K562 (cell line): ENCODE results near the gene GPD2. TPM values are rescaled to one million over a fixed set of nuclear protein-coding genes. Genes with fewer than 3 reads are reported as not detected.

ENCODE experiments used
- ATAC-seq: fragments of 200-7000 bp; cut with Tn5 transposase; 3 replicates; pipeline ENCODE4 v1.9.1; 2020; ENCODE audit warnings: moderate library complexity
- BruUV-seq: library from RNA; stranded (reverse); fragments of 400-500 nt; replicated peaks from 2 replicates; lab custom pipeline; 2021; lab: Mats Ljungman, UMichigan
- CTCF ChIA-PET: fragments of 300-600 bp; formaldehyde crosslinking; extraction: SDS; loops from one replicate; lab custom pipeline; 2021; ENCODE audit warnings: low intra/inter-chr PET ratio; lab: Yijun Ruan, JAX
- POLR2A ChIA-PET: fragments of 300-600, 350-650 bp; sonication (Branson Sonifier 250); formaldehyde crosslinking; extraction: SDS; loops from one replicate; lab custom pipeline; 2021; ENCODE audit warnings: antibody characterized with exemption, inconsistent platforms; lab: Yijun Ruan, JAX
- DNase-seq, 4 experiments: peaks; one replicate each; pipeline versions ENCODE4 v3.0.0 to v3.0.0-alpha.2; 2011 to 2018; ENCODE audit warnings: low spot score in 3 of 4, mixed read lengths in 3 of 4; ENCODE audit errors: extremely low read depth in 1 of 4
- FAIRE-seq: peaks from 2 replicates; lab custom pipeline; 2011; peaks lifted over from hg19 to GRCh38; lab: Jason Lieb, UNC
- H2AFZ ChIP-seq: 2 replicates; pipeline ENCODE4 v1.6.0; 2011; ENCODE audit warnings: low read depth, low read length, control low read depth, inconsistent platforms
- H3K27ac ChIP-seq: fragments of 200-600 bp; 3 replicates; pipeline ENCODE4 v1.8.0; 2011; ENCODE audit warnings: low read depth, mild to moderate bottlenecking, control low read depth, inconsistent platforms, low read length, moderate library complexity, mixed read lengths; ENCODE audit errors: extremely low read depth
- H3K27me3 ChIP-seq, 2 experiments: fragments of 300-600 bp in 1 of 2; 2 replicates in 1 of 2; 3 replicates in 1 of 2; pipeline versions ENCODE4 v1.6.0 to v1.8.0; 2011; ENCODE audit warnings: inconsistent platforms in 2 of 2, low read length in 2 of 2, mild to moderate bottlenecking in 1 of 2, mixed read lengths in 1 of 2, moderate library complexity in 1 of 2; ENCODE audit not compliant: control insufficient read depth in 2 of 2, insufficient read depth in 2 of 2
- H3K36me3 ChIP-seq: fragments of 300-600 bp; 3 replicates; pipeline ENCODE4 v1.8.0; 2011; ENCODE audit warnings: mild to moderate bottlenecking, low read length, inconsistent platforms; ENCODE audit not compliant: control insufficient read depth, insufficient read depth
- H3K4me1 ChIP-seq, 2 experiments: fragments of 200-600 bp in 1 of 2; replicated peaks in 1 of 2; 2 replicates in 1 of 2; 3 replicates in 1 of 2; pipeline versions ENCODE4 v1.5.1 to v1.8.0; 2011; ENCODE audit warnings: inconsistent platforms in 2 of 2, low read length in 2 of 2, mild to moderate bottlenecking in 1 of 2, mixed read lengths in 1 of 2, moderate library complexity in 1 of 2; ENCODE audit not compliant: control insufficient read depth in 2 of 2, insufficient read depth in 2 of 2
- H3K4me2 ChIP-seq: 2 replicates; pipeline ENCODE4 v1.6.1; 2011; ENCODE audit warnings: low read length, control low read depth, inconsistent platforms, mixed read lengths; ENCODE audit not compliant: insufficient read depth
- H3K4me3 ChIP-seq: fragments of 200-600 bp; sonication (generic), shearing (Covaris generic); 2 replicates; pipeline ENCODE4 v1.5.1; 2016; ENCODE audit warnings: control low read depth, inconsistent platforms
- H3K79me2 ChIP-seq: fragments of 200-600 bp; 3 replicates; pipeline ENCODE4 v1.8.0; 2011; ENCODE audit warnings: low read length, inconsistent platforms; ENCODE audit not compliant: control insufficient read depth, insufficient read depth
- H3K9ac ChIP-seq, 2 experiments: 2 replicates each; pipeline versions ENCODE4 v1.6.0 to v1.6.1; 2011; ENCODE audit warnings: low read depth in 2 of 2, low read length in 2 of 2, control low read depth in 1 of 2, inconsistent platforms in 1 of 2, mild to moderate bottlenecking in 1 of 2, mixed read lengths in 1 of 2; ENCODE audit not compliant: insufficient read depth in 1 of 2
- H3K9me1 ChIP-seq: one replicate; pipeline ENCODE4 v1.6.0; 2011; ENCODE audit warnings: inconsistent platforms, mild to moderate bottlenecking, low read length, moderate library complexity; ENCODE audit not compliant: control insufficient read depth, insufficient read depth
- H3K9me3 ChIP-seq: replicated peaks from 2 replicates; pipeline ENCODE4 v1.5.1; 2011; ENCODE audit warnings: low read depth, low read length, inconsistent platforms; ENCODE audit not compliant: control insufficient read depth, insufficient read depth
- H4K20me1 ChIP-seq: replicated peaks from 2 replicates; pipeline ENCODE4 v1.6.1; 2011; ENCODE audit warnings: low read length, inconsistent platforms, mixed read lengths; ENCODE audit not compliant: control insufficient read depth, insufficient read depth
- CBFB ChIP-seq: sonication (generic); formaldehyde crosslinking; IDR thresholded peaks from 2 replicates; pipeline ENCODE4 v1.4.0; 2020; ENCODE audit warnings: mild to moderate bottlenecking, missing genetic modification reagents
- CBX5 ChIP-seq: IDR thresholded peaks from 2 replicates; pipeline ENCODE4 v1.6.1; 2014; ENCODE audit warnings: low read depth, borderline replicate concordance
- FOXJ3 ChIP-seq: sonication (generic); formaldehyde crosslinking; IDR thresholded peaks from 2 replicates; pipeline ENCODE4 v1.4.0; 2020; ENCODE audit warnings: mild to moderate bottlenecking, missing genetic modification reagents
- KDM1A ChIP-seq, 2 experiments: fragments of 450-650 bp; IDR thresholded peaks; 2 replicates each; pipeline ENCODE4 v1.6.1; 2016; ENCODE audit warnings: mild to moderate bottlenecking in 2 of 2
- MCM7 ChIP-seq, 2 experiments: fragments of 450-650 bp; IDR thresholded peaks; 2 replicates each; pipeline ENCODE4 v1.6.1; 2016 to 2018
- TFAM ChIP-seq: fragments of 250-450 bp; sonication (Bioruptor Pico); conservative IDR thresholded peaks from 2 replicates; pipeline ENCODE4 v1.5.0; 2021; ENCODE audit warnings: mild to moderate bottlenecking, moderate library complexity
- THRAP3 ChIP-seq: fragments of 450-650 bp; IDR thresholded peaks from 2 replicates; pipeline ENCODE4 v1.6.1; 2016; ENCODE audit warnings: mild to moderate bottlenecking, inconsistent platforms, borderline replicate concordance
- YBX1 ChIP-seq: fragments of 450-650 bp; IDR thresholded peaks from 2 replicates; pipeline ENCODE4 v1.7.1; 2016; ENCODE audit warnings: mild to moderate bottlenecking
- ZNF263 ChIP-seq: sonication (generic); formaldehyde crosslinking; IDR thresholded peaks from 2 replicates; pipeline ENCODE4 v1.8.0; 2022; ENCODE audit warnings: mild to moderate bottlenecking, missing genetic modification reagents, borderline replicate concordance
- WGBS: fragments of 100-300 bp; shearing (Covaris generic); methylation state at CpG from one replicate; pipeline ENCODE4 v1.1.6; 2016; ENCODE audit warnings: low coverage, mixed read lengths; ENCODE audit not compliant: insufficient coverage; ENCODE audit errors: missing lambda C conversion rate; 5-methylcytosine and 5-hydroxymethylcytosine counted together
- in situ Hi-C: fragments of 300-500 bp; cut with MboI; formaldehyde crosslinking; loops from 4 replicates; pipeline ENCODE4 v1.15.0; 2018; ENCODE audit warnings: inconsistent platforms, mixed read lengths
- intact Hi-C: fragments of 100-400 bp; cut with micrococcal nuclease; formaldehyde crosslinking; loops from 2 replicates; pipeline ENCODE4 v1.14.2; 2022
- polyA plus RNA-seq, 8 experiments: library from polyadenylated mRNA; depleted of rRNA in 4 of 8; stranded (reverse) in 5 of 8; unstranded in 3 of 8; fragments of >200 nt; fragmentation: Nextera tagmentation in 2 of 8; fragmentation: Illumina TruSeq in 1 of 8; extraction: Ambion mirVana in 2 of 8; extraction: Trizol in 1 of 8; gene quantifications; 2 replicates each; pipeline versions ENCODE4 v1.2.1 to v1.2.3, GENCODE V29; 2011 to 2014; ENCODE audit warnings: inconsistent platforms in 1 of 8, missing spikeins in 1 of 8
- total RNA-seq, 7 experiments: library from RNA; depleted of rRNA in 6 of 7; stranded (reverse); fragments of >200 nt in 6 of 7; fragmentation: Illumina TruSeq in 2 of 7; extraction: Trizol in 2 of 7; gene quantifications; 2 replicates each; pipeline versions ENCODE4 v1.2.1 to v1.2.3, GENCODE V29; 2011 to 2021; ENCODE audit warnings: low replicate concordance in 1 of 7
- TF ChIP-seq, protein P1 (sequence below), 3 experiments: IDR thresholded peaks in 2 of 3; conservative IDR thresholded peaks in 1 of 3; 2 replicates each; pipeline ENCODE4 v1.5.1; 2011 to 2012; ENCODE audit warnings: low read length in 3 of 3, mild to moderate bottlenecking in 3 of 3, control low read depth in 2 of 3, improper control_type of control experiment in 1 of 3, inconsistent platforms in 1 of 3, low read depth in 1 of 3, mixed read lengths in 1 of 3, moderate library complexity in 1 of 3; ENCODE audit not compliant: insufficient read depth in 2 of 3
- TF ChIP-seq, protein P2 (sequence below): fragments of 250-450 bp; sonication (Bioruptor Pico); IDR thresholded peaks from 2 replicates; pipeline ENCODE4 v1.8.0; 2022; ENCODE audit warnings: inconsistent platforms
- TF ChIP-seq, protein P3 (sequence below): fragments of 450-650 bp; IDR thresholded peaks from 2 replicates; pipeline ENCODE4 v1.6.1; 2014; ENCODE audit warnings: low read depth, mild to moderate bottlenecking, moderate library complexity, borderline replicate concordance

The GPD2 gene
- total and polyA plus RNA-seq, 9 of the 15 experiments (the other 6 are each of a cell fraction or from before 2014, with no cell fraction given), result 5.2 to 39.2 (median 19.0) TPM

DNA sequence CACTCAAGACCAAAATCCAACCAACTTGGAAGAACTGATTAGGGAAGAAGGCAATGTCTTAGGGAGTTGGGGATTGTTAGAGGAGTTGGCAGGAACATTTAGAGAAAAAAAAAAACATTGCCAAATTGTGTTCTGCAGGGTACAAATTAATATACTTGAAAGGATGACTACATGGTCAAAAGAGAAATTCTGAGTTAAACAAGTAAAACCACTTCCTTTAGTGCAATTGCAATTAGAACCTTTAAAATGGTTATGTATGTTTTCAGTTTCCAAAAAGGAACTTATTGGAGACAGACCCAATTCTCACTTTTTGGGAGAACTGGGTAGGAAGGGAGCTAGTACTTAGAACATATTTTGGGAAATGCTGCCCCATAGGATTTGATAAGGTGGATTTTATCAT, 137.9 kb downstream of the GPD2 start:
- no peaks in the 10 kb centered on the region for H3K79me2 ChIP-seq
- TF ChIP-seq YBX1, result no peak
- ATAC-seq (no peak), FAIRE-seq (no peak), DNase-seq (no peak)
- no peak overlapping the region for H3K9ac ChIP-seq
- 0 out of 3 replicates have a peak, but pooled peaks cover 5% of the 10 kb centered on the region for H3K36me3 ChIP-seq
- H3K4me1 ChIP-seq, result no peaks in the 10 kb centered on the region
- no TSS peak for BruUV-seq
- H4K20me1 ChIP-seq, result no peaks in the 10 kb centered on the region
- no peak overlapping the region for H3K4me3 ChIP-seq
- in situ Hi-C loops, result no loop called here
- CTCF ChIA-PET, result interaction anchor here (0.6 kb wide), 1 partner anchor 801 kb away, joined by 3 read pairs; no protein-coding TSS in a partner anchor
- H3K9me3 ChIP-seq, result no peaks in the 10 kb centered on the region
- no peaks in the 10 kb centered on the region for H3K9me1 ChIP-seq
- no peak overlapping the region for H2AFZ ChIP-seq
- POLR2A ChIA-PET, result interaction anchor here (0.8 to 1.9 kb wide), 4 partner anchors 8 to 240 kb away, joined by 3 to 6 read pairs (median 4); no protein-coding TSS in a partner anchor
- intact Hi-C loops, result no loop called here
- no peak overlapping the region for H3K4me2 ChIP-seq
- no peaks in the 10 kb centered on the region for H3K27me3 ChIP-seq
- no peak overlapping the region for H3K27ac ChIP-seq

DNA sequence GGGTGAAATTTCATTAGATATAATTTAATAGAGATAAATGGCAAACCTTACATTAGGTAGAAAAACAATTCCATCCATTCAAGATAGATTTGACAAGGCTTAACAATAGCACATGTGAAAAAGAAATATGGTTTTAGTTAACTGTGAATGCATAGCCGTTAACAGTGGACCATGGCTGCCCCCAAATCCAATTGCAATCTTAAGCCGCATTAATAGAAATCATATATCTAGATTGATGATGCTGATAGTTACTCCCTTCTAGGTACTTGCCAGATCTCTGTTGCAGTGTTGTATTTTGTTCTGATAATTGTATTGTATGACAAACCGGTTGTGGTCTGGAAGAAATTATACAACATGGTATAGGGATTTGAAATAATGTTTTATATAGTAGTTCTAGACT, 139.8 kb downstream of the GPD2 start:
- FAIRE-seq (no peak), DNase-seq (no peak), ATAC-seq (no peak)
- no peaks in the 10 kb centered on the region for H4K20me1 ChIP-seq
- no peaks in the 10 kb centered on the region for H3K9me3 ChIP-seq
- no peak overlapping the region for H2AFZ ChIP-seq
- 38% methylated on average over 3 of the region's 3 CpGs for WGBS
- BruUV-seq, result no TSS peak
- H3K79me2 ChIP-seq, result no peaks in the 10 kb centered on the region
- no peaks in the 10 kb centered on the region for H3K27me3 ChIP-seq
- no peaks in the 10 kb centered on the region for H3K9me1 ChIP-seq
- no peaks in the 10 kb centered on the region for H3K4me1 ChIP-seq
- in situ Hi-C loops, result no loop called here
- no peak overlapping the region for H3K4me2 ChIP-seq
- ChIA-PET POLR2A (no interaction called here), CTCF (interaction anchor here (0.7 kb wide), 1 partner anchor 724 kb away, joined by 3 read pairs; no protein-coding TSS in a partner anchor)
- H3K9ac ChIP-seq, result no peak overlapping the region
- no peak overlapping the region for H3K27ac ChIP-seq
- H3K4me3 ChIP-seq, result no peak overlapping the region
- intact Hi-C loops, result no loop called here
- H3K36me3 ChIP-seq, result no peaks in the 10 kb centered on the region
- TF ChIP-seq THRAP3 (no peak), MCM7 (IDR thresholded peaks at IDR 0.05) (no peak), CBFB (no peak), TFAM (CRISPR knock-in tag) (no peak), FOXJ3 (CRISPR knock-in tag) (no peak), CBX5 (no peak), ZNF263 (no peak), KDM1A (IDR thresholded peaks at IDR 0.05) (no peak)
- TF ChIP-seq, protein P1, sequence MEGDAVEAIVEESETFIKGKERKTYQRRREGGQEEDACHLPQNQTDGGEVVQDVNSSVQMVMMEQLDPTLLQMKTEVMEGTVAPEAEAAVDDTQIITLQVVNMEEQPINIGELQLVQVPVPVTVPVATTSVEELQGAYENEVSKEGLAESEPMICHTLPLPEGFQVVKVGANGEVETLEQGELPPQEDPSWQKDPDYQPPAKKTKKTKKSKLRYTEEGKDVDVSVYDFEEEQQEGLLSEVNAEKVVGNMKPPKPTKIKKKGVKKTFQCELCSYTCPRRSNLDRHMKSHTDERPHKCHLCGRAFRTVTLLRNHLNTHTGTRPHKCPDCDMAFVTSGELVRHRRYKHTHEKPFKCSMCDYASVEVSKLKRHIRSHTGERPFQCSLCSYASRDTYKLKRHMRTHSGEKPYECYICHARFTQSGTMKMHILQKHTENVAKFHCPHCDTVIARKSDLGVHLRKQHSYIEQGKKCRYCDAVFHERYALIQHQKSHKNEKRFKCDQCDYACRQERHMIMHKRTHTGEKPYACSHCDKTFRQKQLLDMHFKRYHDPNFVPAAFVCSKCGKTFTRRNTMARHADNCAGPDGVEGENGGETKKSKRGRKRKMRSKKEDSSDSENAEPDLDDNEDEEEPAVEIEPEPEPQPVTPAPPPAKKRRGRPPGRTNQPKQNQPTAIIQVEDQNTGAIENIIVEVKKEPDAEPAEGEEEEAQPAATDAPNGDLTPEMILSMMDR (IDR thresholded peaks at IDR 0.05 in 2 of 3, conservative IDR thresholded peaks at IDR 0.05 in 1 of 3; ENCODE audit: insufficient read depth in 2 of 3, low read depth in 1 of 3, low read length in 3 of 3), result no peak
- TF ChIP-seq, protein P2, sequence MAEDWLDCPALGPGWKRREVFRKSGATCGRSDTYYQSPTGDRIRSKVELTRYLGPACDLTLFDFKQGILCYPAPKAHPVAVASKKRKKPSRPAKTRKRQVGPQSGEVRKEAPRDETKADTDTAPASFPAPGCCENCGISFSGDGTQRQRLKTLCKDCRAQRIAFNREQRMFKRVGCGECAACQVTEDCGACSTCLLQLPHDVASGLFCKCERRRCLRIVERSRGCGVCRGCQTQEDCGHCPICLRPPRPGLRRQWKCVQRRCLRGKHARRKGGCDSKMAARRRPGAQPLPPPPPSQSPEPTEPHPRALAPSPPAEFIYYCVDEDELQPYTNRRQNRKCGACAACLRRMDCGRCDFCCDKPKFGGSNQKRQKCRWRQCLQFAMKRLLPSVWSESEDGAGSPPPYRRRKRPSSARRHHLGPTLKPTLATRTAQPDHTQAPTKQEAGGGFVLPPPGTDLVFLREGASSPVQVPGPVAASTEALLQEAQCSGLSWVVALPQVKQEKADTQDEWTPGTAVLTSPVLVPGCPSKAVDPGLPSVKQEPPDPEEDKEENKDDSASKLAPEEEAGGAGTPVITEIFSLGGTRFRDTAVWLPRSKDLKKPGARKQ, result no peak
- TF ChIP-seq, protein P3, sequence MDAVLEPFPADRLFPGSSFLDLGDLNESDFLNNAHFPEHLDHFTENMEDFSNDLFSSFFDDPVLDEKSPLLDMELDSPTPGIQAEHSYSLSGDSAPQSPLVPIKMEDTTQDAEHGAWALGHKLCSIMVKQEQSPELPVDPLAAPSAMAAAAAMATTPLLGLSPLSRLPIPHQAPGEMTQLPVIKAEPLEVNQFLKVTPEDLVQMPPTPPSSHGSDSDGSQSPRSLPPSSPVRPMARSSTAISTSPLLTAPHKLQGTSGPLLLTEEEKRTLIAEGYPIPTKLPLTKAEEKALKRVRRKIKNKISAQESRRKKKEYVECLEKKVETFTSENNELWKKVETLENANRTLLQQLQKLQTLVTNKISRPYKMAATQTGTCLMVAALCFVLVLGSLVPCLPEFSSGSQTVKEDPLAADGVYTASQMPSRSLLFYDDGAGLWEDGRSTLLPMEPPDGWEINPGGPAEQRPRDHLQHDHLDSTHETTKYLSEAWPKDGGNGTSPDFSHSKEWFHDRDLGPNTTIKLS, result no peak
